OCI-LY1 (cell line): ENCODE results near the gene NOXA1.

Experiments used
- CTCF ChIP-seq: fragments of 200-600 bp; sonication (generic), shearing (Covaris generic); IDR thresholded peaks from 2 replicates; pipeline ENCODE4 v1.5.1; 2017; ENCODE audit warnings: mild to moderate bottlenecking, antibody characterized with exemption, low read length, moderate library complexity, mixed read lengths
- EZH2 ChIP-seq: fragments of 200-600 bp; sonication (generic), shearing (Covaris generic); IDR thresholded peaks from 2 replicates; pipeline ENCODE4 v1.8.0; 2017; ENCODE audit warnings: borderline replicate concordance, mixed run types, mild to moderate bottlenecking, antibody characterized with exemption, low read length, moderate library complexity, mixed read lengths

DNA sequence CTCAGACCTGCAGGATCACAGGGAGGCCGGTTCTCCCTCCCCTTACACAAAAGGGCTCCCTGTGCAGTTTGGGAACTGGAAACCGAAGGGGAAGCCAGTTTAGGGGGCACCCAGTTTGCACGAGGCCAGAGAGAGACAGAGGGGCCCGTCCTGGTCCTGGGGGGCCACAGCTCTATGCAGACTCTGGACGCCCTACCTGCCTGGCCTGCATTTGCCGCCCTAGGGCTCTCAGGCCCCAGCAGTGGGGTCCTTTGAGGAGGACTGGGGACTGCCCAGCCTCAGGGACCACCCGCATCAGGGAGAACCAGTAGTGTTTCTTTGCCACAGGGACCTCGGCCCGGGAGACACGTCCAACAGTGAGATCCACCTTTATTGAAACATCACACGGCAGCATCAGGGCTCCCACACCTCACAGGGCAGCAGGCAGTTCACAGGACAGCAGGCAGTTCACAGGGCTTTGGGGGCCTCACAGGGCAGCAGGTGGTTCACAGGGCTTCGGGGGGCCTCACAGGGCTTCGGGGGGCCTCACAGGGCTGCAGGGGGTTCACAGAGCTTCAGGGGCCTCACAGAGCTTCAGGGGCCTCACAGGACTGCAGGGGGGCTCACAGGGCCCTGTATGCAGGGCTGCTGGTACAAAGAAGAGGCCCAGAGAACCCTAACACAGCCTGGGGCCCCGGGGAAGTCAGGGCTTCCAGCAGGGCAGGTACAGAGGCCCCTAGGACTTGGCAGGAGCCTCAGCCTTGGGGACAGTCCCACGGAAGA, 36.6 kb downstream of the NOXA1 start:
- TF ChIP-seq CTCF (no peak), EZH2 (no peak)
